Fibroblast of villous mesenchyme (primary cell): ENCODE data around the gene ERBB4. TPM values are rescaled to one million over a fixed set of nuclear protein-coding genes. Genes with fewer than 3 reads are reported as not detected.
A peak's percentile ranks its signal among the peaks of the same experiment; 100 is the strongest.

Source experiments
- DNase-seq: peaks from one replicate; pipeline ENCODE4 v3.0.0-alpha.2; 2010; ENCODE audit warnings: low read depth
- H3K4me3 ChIP-seq: 2 replicates; pipeline ENCODE4 v1.5.1; 2011; ENCODE audit warnings: low read depth, mild to moderate bottlenecking, low read length
- total RNA-seq: library from RNA; depleted of rRNA; stranded (reverse); fragments of >200 nt; gene quantifications from 2 replicates; pipeline ENCODE4 v1.2.3, GENCODE V29; 2012
- TF ChIP-seq, protein P1 (sequence below): IDR thresholded peaks from 2 replicates; pipeline ENCODE4 v1.5.1; 2012; ENCODE audit warnings: low read depth, mild to moderate bottlenecking, low read length; ENCODE audit not compliant: insufficient read depth

Gene ERBB4
- total RNA-seq, 1 donor, result under 0.01 TPM

DNA sequence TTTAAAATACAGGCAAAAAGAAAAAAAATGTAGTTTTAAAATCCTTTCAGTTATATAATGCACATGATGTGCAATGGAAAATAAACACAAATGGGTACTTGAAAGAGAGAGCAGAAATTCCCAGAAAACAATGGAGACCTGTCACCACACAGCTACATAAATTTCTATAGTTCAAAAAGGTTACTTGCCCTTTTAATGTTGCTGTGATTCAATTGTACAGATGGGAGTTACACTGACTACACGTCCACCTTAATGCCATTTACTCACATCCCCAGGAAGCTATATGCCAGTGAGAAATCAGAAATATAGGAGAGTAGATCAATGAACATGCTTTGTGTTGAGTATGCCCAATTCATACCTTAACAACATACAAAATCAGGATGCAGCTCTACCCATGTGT is 269.6 kb downstream of the ERBB4 start:
- DNase-seq, result no peak
- H3K4me3 ChIP-seq, result no peak overlapping the region
- TF ChIP-seq, protein P1, sequence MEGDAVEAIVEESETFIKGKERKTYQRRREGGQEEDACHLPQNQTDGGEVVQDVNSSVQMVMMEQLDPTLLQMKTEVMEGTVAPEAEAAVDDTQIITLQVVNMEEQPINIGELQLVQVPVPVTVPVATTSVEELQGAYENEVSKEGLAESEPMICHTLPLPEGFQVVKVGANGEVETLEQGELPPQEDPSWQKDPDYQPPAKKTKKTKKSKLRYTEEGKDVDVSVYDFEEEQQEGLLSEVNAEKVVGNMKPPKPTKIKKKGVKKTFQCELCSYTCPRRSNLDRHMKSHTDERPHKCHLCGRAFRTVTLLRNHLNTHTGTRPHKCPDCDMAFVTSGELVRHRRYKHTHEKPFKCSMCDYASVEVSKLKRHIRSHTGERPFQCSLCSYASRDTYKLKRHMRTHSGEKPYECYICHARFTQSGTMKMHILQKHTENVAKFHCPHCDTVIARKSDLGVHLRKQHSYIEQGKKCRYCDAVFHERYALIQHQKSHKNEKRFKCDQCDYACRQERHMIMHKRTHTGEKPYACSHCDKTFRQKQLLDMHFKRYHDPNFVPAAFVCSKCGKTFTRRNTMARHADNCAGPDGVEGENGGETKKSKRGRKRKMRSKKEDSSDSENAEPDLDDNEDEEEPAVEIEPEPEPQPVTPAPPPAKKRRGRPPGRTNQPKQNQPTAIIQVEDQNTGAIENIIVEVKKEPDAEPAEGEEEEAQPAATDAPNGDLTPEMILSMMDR, result no peak

DNA sequence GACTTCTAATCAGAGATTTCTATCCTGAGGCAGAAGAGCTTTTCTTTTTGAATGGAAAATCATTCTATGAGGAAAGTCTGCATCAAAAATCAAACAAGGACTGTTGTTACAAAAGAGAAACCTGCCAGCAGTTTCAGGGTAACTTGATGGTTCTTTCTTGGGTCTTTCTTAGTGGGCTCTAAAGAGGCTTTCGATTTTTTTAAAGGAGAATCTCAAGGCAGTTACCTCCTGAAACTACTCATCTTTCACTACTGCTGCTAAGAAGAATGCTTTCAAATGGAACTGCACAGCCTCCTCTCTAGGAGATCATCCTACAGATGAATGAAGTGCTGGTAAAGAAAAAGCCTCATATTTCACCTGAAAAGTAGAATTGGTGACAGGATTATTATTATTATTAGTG is 272.3 kb downstream of the ERBB4 start:
- no peak overlapping the region for H3K4me3 ChIP-seq
- no peak for DNase-seq
- TF ChIP-seq, protein P1, result no peak

DNA sequence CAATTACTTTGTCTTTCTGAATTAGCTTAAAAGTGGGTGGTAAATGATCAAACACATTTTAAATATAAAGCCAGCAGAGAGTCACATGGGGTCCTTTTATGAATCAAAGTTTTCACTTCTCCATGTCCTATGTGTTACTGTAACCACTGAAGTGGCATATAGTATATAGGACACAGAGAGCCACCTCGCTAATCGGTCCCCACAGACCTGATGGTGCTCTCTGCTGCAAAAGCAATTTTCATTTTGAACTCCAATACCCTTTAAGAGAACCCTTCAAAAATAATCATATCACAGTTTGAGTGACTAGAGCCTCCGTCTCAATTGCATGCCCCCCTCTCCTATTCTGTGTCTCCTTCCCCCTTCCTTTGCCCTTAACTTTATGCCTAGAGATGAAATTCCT is 272.8 kb downstream of the ERBB4 start:
- TF ChIP-seq, protein P1, result no peak
- H3K4me3 ChIP-seq, result no peak overlapping the region
- no peak for DNase-seq

DNA sequence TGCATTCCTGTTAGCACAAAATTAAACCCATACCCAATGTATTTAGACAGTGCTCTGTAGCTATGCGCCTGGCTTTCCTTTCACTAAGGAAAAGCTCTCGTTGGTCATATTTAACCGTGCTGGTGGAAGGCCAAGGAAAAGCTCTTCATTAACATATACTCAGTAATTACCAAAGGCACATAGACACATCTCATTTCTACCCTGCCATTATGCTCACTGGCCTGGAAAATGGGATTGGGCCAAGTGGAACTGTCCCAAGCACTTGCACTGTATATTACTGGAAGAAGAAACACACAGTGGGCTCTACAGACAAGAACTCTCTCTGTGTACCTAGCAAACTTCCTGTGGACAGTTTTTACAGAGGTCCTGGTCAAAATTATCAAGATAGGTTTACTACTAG is 274.4 kb downstream of the ERBB4 start:
- no peak for DNase-seq
- TF ChIP-seq, protein P1, result no peak
- no peak overlapping the region for H3K4me3 ChIP-seq

DNA sequence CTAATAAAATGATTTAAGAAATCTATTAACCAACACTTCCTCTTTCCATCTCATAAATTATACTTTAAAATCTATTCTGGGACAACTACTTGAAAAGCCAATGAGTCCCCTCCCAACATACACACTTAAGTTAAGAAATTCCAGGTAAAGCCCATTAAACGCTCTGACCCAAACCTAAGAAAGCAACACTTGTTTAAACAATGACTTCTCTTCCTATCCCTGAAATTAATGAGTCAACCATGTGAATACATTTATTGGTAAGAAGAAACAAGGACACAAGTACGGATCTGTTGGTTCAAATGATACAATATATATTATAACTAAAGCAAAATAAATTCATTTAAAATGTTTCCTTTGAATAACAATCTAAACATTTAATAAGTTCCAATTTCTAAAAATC is 279.4 kb downstream of the ERBB4 start:
- H3K4me3 ChIP-seq, result no peak overlapping the region
- TF ChIP-seq, protein P1, result no peak
- no peak for DNase-seq

- TF ChIP-seq, protein P1, result no peak
- no peak for DNase-seq
- no peak overlapping the region for H3K4me3 ChIP-seq
These were observed 284.3 kb downstream of the ERBB4 start for GRCh38 chr2:212254339-212254738.

DNA sequence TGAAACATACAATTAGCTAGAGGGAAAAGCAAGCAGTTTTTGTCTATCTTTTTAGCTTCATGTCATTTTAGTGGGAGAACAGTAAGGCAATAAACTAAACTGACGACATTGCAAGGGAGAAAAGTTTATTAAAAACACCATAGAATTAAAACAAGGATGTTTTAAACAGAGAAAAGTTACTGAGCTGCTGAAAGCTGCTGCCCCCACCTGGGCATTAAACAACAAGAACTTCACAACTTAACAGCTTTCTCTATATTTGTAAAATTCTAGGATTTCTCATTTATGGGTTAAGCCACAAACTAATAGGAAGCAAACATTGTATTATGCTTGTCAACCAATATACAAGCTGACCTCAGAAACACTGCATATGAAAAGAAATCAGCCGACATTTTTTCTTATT is 289.2 kb downstream of the ERBB4 start:
- TF ChIP-seq, protein P1, result no peak
- DNase-seq, result peak; percentile 0
- H3K4me3 ChIP-seq, result no peak overlapping the region
